HG03439 (cell line): Measurements from ENCODE around the gene LRRC1.
A peak's percentile ranks its signal among the peaks of the same experiment; 100 is the strongest.
"Not testable (repeated sequence)": the region's sequence is repeated elsewhere in the genome, so short reads cannot be mapped to it uniquely, and the experiment has no call there.

Source experiments
- ATAC-seq: cut with Tn5 transposase; IDR thresholded peaks from one replicate; pipeline ENCODE4 v1.9.1; 2021; ENCODE audit warnings: mild to moderate bottlenecking, moderate library complexity; ENCODE audit not compliant: unreplicated experiment

The LRRC1 gene

GRCh38 chr6:53792016-53792415, 2.8 kb upstream of the LRRC1 start:
- no peak for ATAC-seq

GRCh38 chr6:53792973-53793317, 1.9 kb upstream of the LRRC1 start:
- no peak for ATAC-seq

- no peak for ATAC-seq
Measured at GRCh38 chr6:53793318-53794136, 1.3 kb upstream of the LRRC1 start.

GRCh38 chr6:53794137-53794719, 577 bp upstream of the LRRC1 start:
- ATAC-seq = peak; percentile 46

- peak; percentile 28 for ATAC-seq
Measured at GRCh38 chr6:53795340-53795701, 516 bp downstream of the LRRC1 start.

- ATAC-seq = no peak
Measured at GRCh38 chr6:53795702-53796450, 1.1 kb downstream of the LRRC1 start.

- no peak for ATAC-seq
Measured at GRCh38 chr6:53796451-53796780, 1.6 kb downstream of the LRRC1 start.

- ATAC-seq = no peak
Measured at GRCh38 chr6:53796791-53797190, 2.0 kb downstream of the LRRC1 start.

- ATAC-seq = no peak
Measured at GRCh38 chr6:53797304-53797703, 2.5 kb downstream of the LRRC1 start.

GRCh38 chr6:53799340-53799739, 4.5 kb downstream of the LRRC1 start:
- ATAC-seq = no peak

GRCh38 chr6:53801022-53801421, 6.2 kb downstream of the LRRC1 start:
- no peak for ATAC-seq

GRCh38 chr6:53802582-53802981, 7.8 kb downstream of the LRRC1 start:
- no peak for ATAC-seq

GRCh38 chr6:53803081-53803860, 8.5 kb downstream of the LRRC1 start:
- ATAC-seq = no peak

- no peak for ATAC-seq
Measured at GRCh38 chr6:53805016-53805415, 10.2 kb downstream of the LRRC1 start.

- ATAC-seq = no peak
Measured at GRCh38 chr6:53805725-53806124, 10.9 kb downstream of the LRRC1 start.

GRCh38 chr6:53807606-53808005, 12.8 kb downstream of the LRRC1 start:
- ATAC-seq = not testable (repeated sequence)

- no peak for ATAC-seq
Measured at GRCh38 chr6:53808302-53808881, 13.6 kb downstream of the LRRC1 start.

GRCh38 chr6:53809691-53810090, 14.9 kb downstream of the LRRC1 start:
- ATAC-seq = no peak

- ATAC-seq = peak; percentile 92
Measured at GRCh38 chr6:53811082-53811481, 16.3 kb downstream of the LRRC1 start.

- ATAC-seq = no peak
Measured at GRCh38 chr6:53811746-53812145, 16.9 kb downstream of the LRRC1 start.

GRCh38 chr6:53813096-53813495, 18.3 kb downstream of the LRRC1 start:
- no peak for ATAC-seq
